ENCODE data around the gene SUZ12. TPM values are rescaled to one million over a fixed set of nuclear protein-coding genes. Genes with fewer than 3 reads are reported as not detected.
A peak's percentile ranks its signal among the peaks of the same experiment; 100 is the strongest.
"Not testable (repeated sequence)": the region's sequence is repeated elsewhere in the genome, so short reads cannot be mapped to it uniquely, and the experiment has no call there.

The SUZ12 gene
- polyA plus RNA-seq = 35.8 TPM
- long read RNA-seq, donor 1, full-length matches to known transcripts = 3 of 8 reads
- long read RNA-seq, donor 1, partial matches to known transcripts = 5 of 8 reads
- long read RNA-seq, donor 1, other reads (novel, unspliced or antisense) = 0 of 8 reads
- long read RNA-seq, donor 2, full-length matches to known transcripts = 7 of 12 reads
- long read RNA-seq, donor 2, partial matches to known transcripts = 5 of 12 reads
- long read RNA-seq, donor 2, other reads (novel, unspliced or antisense) = 0 of 12 reads
- long read RNA-seq, donor 3 = 0 reads
- long read RNA-seq, donor 4 = 0 reads
- long read RNA-seq, donor 5, full-length matches to known transcripts = 4 of 4 reads
- long read RNA-seq, donor 5, partial matches to known transcripts = 0 of 4 reads
- long read RNA-seq, donor 5, other reads (novel, unspliced or antisense) = 0 of 4 reads
- long read RNA-seq, donor 6, full-length matches to known transcripts = 7 of 7 reads
- long read RNA-seq, donor 6, partial matches to known transcripts = 0 of 7 reads
- long read RNA-seq, donor 6, other reads (novel, unspliced or antisense) = 0 of 7 reads
- long read RNA-seq, donor 7, full-length matches to known transcripts = 4 of 4 reads
- long read RNA-seq, donor 7, partial matches to known transcripts = 0 of 4 reads
- long read RNA-seq, donor 7, other reads (novel, unspliced or antisense) = 0 of 4 reads
- long read RNA-seq, donor 8, full-length matches to known transcripts = 9 of 42 reads
- long read RNA-seq, donor 8, partial matches to known transcripts = 33 of 42 reads
- long read RNA-seq, donor 8, other reads (novel, unspliced or antisense) = 0 of 42 reads
- long read RNA-seq, donor 9, full-length matches to known transcripts = 4 of 4 reads
- long read RNA-seq, donor 9, partial matches to known transcripts = 0 of 4 reads
- long read RNA-seq, donor 9, other reads (novel, unspliced or antisense) = 0 of 4 reads
- long read RNA-seq, donor 10, full-length matches to known transcripts = 6 of 6 reads
- long read RNA-seq, donor 10, partial matches to known transcripts = 0 of 6 reads
- long read RNA-seq, donor 10, other reads (novel, unspliced or antisense) = 0 of 6 reads
- long read RNA-seq, donor 11, full-length matches to known transcripts = 9 of 9 reads
- long read RNA-seq, donor 11, partial matches to known transcripts = 0 of 9 reads
- long read RNA-seq, donor 11, other reads (novel, unspliced or antisense) = 0 of 9 reads

DNA sequence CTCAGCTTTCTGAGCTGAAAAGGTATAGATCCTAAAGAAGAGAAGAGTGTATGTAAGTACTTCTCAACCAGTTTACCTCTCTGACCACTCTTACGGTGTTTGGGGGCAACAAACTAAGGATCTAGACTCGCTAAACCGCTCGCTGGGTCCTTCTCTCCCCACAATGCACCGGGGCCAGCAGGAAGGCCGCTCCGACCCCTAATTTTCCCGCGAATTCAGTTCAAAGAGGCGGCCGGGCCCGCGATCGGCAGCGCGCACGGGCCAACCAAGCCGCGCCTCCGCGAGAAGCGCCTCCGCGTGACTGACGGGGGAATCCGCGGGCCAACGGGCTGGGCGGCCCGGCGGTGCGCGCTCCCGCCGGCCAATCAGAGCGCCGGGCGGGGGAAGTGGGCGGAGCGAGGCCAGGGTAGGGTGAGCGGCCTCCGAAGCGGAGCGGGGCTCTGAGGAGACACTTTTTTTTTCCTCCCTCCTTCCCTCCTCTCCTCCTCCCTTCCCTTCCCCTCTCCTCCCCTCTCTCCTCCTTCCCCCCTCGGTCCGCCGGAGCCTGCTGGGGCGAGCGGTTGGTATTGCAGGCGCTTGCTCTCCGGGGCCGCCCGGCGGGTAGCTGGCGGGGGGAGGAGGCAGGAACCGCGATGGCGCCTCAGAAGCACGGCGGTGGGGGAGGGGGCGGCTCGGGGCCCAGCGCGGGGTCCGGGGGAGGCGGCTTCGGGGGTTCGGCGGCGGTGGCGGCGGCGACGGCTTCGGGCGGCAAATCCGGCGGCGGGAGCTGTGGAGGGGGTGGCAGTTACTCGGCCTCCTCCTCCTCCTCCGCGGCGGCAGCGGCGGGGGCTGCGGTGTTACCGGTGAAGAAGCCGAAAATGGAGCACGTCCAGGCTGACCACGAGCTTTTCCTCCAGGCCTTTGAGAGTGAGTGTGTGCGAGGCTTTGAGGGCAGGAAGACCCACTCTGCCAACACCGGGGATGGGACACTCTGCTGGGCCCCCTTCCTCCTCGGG, at the start of gene SUZ12:
Gene SUZ12, plus strand, starts transcription at position 393 of the 995 bp plus-strand sequence. Its CDS starts 240 bp downstream, at position 633.
- not testable (repeated sequence) for H3K9me3 ChIP-seq (ENCODE audit: control insufficient read depth, low read depth, low read length); H3K27me3 ChIP-seq (ENCODE audit: control insufficient read depth, insufficient read depth, low read length); H3K36me3 ChIP-seq (ENCODE audit: control insufficient read depth, insufficient read depth, low read length); H3K4me1 ChIP-seq (ENCODE audit: control insufficient read depth, insufficient read depth, low read length)
- peak; percentile 77 to 97 for DNase-seq
- Histone ChIP-seq H3K4me3 (ENCODE audit: low read length) (peak within 1 kb of the TSS; percentile 80), H3K27ac (ENCODE audit: low read length) (peak within 1 kb of the TSS; percentile 97)
- WGBS (ENCODE audit: insufficient coverage, low lambda C conversion rate) = no CpG with 5 or more reads among the region's 93 CpGs

GRCh38 chr17:31888124-31888523, 48.7 kb upstream of the SUZ12 start:
- WGBS (ENCODE audit: insufficient coverage, low lambda C conversion rate) = 100% methylated on average over 1 of the region's 4 CpGs
- DNase-seq = no peak
- Histone ChIP-seq H3K36me3 (ENCODE audit: control insufficient read depth, insufficient read depth, low read length) (peaks cover 79% of the 10 kb centered on the region), H3K4me3 (ENCODE audit: low read length) (no peak overlapping the region), H3K4me1 (ENCODE audit: control insufficient read depth, insufficient read depth, low read length) (no peaks in the 10 kb centered on the region), H3K27me3 (ENCODE audit: control insufficient read depth, insufficient read depth, low read length) (no peaks in the 10 kb centered on the region), H3K9me3 (ENCODE audit: control insufficient read depth, low read depth, low read length) (no peaks in the 10 kb centered on the region), H3K27ac (ENCODE audit: low read length) (no peak overlapping the region)

- DNase-seq = peak in 1 of 2 donors; percentile 51
- no peaks in the 10 kb centered on the region for H3K9me3 ChIP-seq (ENCODE audit: control insufficient read depth, low read depth, low read length)
- WGBS (ENCODE audit: insufficient coverage, low lambda C conversion rate) = 0% methylated on average over 1 of the region's 5 CpGs
- H3K27me3 ChIP-seq (ENCODE audit: control insufficient read depth, insufficient read depth, low read length) = no peaks in the 10 kb centered on the region
- H3K36me3 ChIP-seq (ENCODE audit: control insufficient read depth, insufficient read depth, low read length) = peaks cover 27% of the 10 kb centered on the region
- H3K4me1 ChIP-seq (ENCODE audit: control insufficient read depth, insufficient read depth, low read length) = no peaks in the 10 kb centered on the region
- H3K27ac ChIP-seq (ENCODE audit: low read length) = peak overlapping the region; percentile 89
- peak overlapping the region; percentile 89 for H3K4me3 ChIP-seq (ENCODE audit: low read length)
Measured at GRCh38 chr17:31900877-31901276, 35.9 kb upstream of the SUZ12 start.

DNA sequence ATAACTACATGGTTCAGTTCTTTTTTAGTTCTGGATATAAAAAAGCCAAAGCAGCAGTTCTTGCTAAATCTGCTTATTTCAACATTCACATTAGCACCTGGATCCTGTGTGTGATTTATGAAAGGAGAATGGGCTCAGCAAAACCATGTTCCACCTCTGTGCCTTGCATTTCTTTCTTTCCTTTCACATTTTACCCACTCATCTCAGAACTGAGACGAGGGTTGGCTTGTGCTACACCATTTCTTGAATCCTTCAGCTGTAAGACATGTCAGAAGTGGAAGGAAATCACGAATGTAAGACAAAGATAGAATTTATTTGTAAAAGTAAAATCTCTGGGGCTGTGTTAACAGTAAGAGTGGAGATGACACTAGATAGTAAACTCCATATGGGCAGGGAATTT, 34.1 kb upstream of the SUZ12 start:
- H3K27ac ChIP-seq (ENCODE audit: low read length) = no peak overlapping the region
- no peaks in the 10 kb centered on the region for H3K4me1 ChIP-seq (ENCODE audit: control insufficient read depth, insufficient read depth, low read length)
- H3K27me3 ChIP-seq (ENCODE audit: control insufficient read depth, insufficient read depth, low read length) = no peaks in the 10 kb centered on the region
- H3K4me3 ChIP-seq (ENCODE audit: low read length) = no peak overlapping the region
- whole genome bisulfite sequencing (ENCODE audit: insufficient coverage, low lambda C conversion rate) = 100% methylated on average over 2 of the region's 2 CpGs
- no peaks in the 10 kb centered on the region for H3K9me3 ChIP-seq (ENCODE audit: control insufficient read depth, low read depth, low read length)
- peaks cover 15% of the 10 kb centered on the region for H3K36me3 ChIP-seq (ENCODE audit: control insufficient read depth, insufficient read depth, low read length)
- DNase-seq = no peak

DNA sequence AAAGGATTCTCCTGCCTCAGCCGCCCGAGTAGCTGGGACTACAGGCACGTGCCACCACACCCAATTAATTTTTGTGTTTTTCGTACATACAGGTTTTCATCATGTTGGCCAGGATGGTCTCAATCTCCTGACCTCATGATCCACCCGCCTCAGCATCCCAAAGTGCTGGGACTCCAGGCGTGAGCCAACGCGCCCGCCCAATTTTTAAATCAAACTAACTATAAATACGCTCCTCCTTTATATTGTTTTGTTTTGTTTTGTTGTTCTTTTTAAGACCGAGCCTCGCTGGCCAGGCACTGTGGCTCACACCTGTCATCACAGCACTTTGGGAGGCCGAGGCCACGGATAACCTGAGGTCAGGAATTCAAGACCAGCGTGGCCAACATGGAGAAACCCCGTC, 33.4 kb upstream of the SUZ12 start:
- 100% methylated on average over 3 of the region's 16 CpGs for WGBS (ENCODE audit: insufficient coverage, low lambda C conversion rate)

DNA sequence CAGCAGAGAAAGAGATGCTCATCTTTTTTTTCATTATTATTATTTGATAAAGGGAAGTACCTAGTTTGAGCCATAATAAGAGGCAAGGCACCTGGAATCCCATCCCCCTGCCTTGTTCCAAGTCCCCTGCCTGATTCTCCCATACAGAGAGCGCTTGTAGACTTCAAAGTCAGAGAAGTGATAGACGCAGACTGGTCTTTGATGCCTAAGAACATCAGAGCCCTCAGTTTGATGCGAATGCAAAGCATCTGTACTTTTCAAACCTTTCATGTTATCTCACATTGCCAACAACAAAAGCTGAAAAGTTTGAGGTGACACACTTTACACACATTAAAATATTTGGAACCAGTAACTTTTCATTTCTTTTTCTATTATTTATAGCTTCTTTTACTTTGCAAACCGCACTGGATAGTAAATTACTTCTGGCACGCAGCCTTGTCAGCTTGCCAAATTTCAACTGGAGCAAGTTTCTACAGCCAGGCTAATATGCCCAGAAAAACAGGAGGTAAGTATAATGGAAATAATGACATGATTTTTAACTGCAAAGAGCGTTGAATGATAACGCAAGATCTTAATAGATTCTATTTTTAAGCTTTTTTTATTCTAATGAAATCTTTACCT, 29.4 kb upstream of the SUZ12 start:
- Histone ChIP-seq H3K9me3 (ENCODE audit: control insufficient read depth, low read depth, low read length) (no peaks in the 10 kb centered on the region), H3K4me1 (ENCODE audit: control insufficient read depth, insufficient read depth, low read length) (no peaks in the 10 kb centered on the region), H3K27me3 (ENCODE audit: control insufficient read depth, insufficient read depth, low read length) (no peaks in the 10 kb centered on the region), H3K36me3 (ENCODE audit: control insufficient read depth, insufficient read depth, low read length) (no peaks in the 10 kb centered on the region), H3K27ac (ENCODE audit: low read length) (no peak overlapping the region), H3K4me3 (ENCODE audit: low read length) (no peak overlapping the region)
- 73% methylated on average over 4 of the region's 7 CpGs for WGBS (ENCODE audit: insufficient coverage, low lambda C conversion rate)
- DNase-seq = peak in 1 of 2 donors; percentile 5

More for the DNA sequence above, 33.4 kb upstream of the SUZ12 start:
- DNase-seq = no peak
- Histone ChIP-seq H3K4me3 (ENCODE audit: low read length) (no peak overlapping the region), H3K27me3 (ENCODE audit: control insufficient read depth, insufficient read depth, low read length) (no peaks in the 10 kb centered on the region), H3K9me3 (ENCODE audit: control insufficient read depth, low read depth, low read length) (no peaks in the 10 kb centered on the region), H3K4me1 (ENCODE audit: control insufficient read depth, insufficient read depth, low read length) (no peaks in the 10 kb centered on the region), H3K36me3 (ENCODE audit: control insufficient read depth, insufficient read depth, low read length) (peaks cover 10% of the 10 kb centered on the region), H3K27ac (ENCODE audit: low read length) (no peak overlapping the region)

- Histone ChIP-seq H3K27ac (ENCODE audit: low read length) (no peak overlapping the region), H3K4me1 (ENCODE audit: control insufficient read depth, insufficient read depth, low read length) (no peaks in the 10 kb centered on the region), H3K36me3 (ENCODE audit: control insufficient read depth, insufficient read depth, low read length) (no peaks in the 10 kb centered on the region), H3K9me3 (ENCODE audit: control insufficient read depth, low read depth, low read length) (no peaks in the 10 kb centered on the region), H3K27me3 (ENCODE audit: control insufficient read depth, insufficient read depth, low read length) (no peaks in the 10 kb centered on the region), H3K4me3 (ENCODE audit: low read length) (no peak overlapping the region)
- DNase-seq = no peak
Measured at GRCh38 chr17:31908386-31908785, 28.4 kb upstream of the SUZ12 start.

GRCh38 chr17:31912705-31913104, 24.1 kb upstream of the SUZ12 start:
- not testable (repeated sequence) for H3K27ac ChIP-seq (ENCODE audit: low read length); H3K4me3 ChIP-seq (ENCODE audit: low read length); H3K4me1 ChIP-seq (ENCODE audit: control insufficient read depth, insufficient read depth, low read length); H3K36me3 ChIP-seq (ENCODE audit: control insufficient read depth, insufficient read depth, low read length); H3K9me3 ChIP-seq (ENCODE audit: control insufficient read depth, low read depth, low read length); DNase-seq
- H3K27me3 ChIP-seq (ENCODE audit: control insufficient read depth, insufficient read depth, low read length) = peaks cover 20% of the 10 kb centered on the region
- 40% methylated on average over 2 of the region's 6 CpGs for WGBS (ENCODE audit: insufficient coverage, low lambda C conversion rate)

DNA sequence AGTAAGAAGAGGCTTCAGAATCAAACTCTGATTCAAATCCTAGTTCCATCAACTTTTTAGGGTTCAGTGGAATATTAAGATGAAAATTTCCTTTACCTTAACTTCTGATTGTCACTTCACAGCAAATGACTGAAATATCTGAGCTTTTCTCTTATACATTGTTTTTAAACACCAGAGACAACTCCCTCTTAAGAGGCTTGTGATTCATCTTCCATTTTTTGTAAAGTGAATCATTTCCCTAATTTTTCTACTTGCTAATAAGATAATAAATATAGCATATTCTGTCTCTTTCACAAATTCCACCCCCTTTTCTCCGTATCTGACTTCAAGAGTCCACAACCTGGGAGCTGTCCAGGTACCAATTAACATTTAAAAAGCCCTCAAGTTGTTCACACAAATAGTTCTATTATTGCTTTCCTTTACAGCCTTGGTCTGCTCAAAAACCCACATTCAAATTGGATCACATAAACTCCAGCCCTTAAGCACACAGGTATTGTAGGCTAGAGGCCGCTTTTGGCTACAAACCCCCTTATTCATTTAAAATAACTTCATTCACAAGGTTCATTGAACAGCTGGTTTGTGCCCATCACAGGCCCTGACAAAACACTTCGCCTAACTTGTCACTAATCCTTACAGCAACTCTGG, 21.2 kb upstream of the SUZ12 start:
- no peaks in the 10 kb centered on the region for H3K4me1 ChIP-seq (ENCODE audit: control insufficient read depth, insufficient read depth, low read length)
- H3K27me3 ChIP-seq (ENCODE audit: control insufficient read depth, insufficient read depth, low read length) = peaks cover 31% of the 10 kb centered on the region
- H3K36me3 ChIP-seq (ENCODE audit: control insufficient read depth, insufficient read depth, low read length) = no peaks in the 10 kb centered on the region
- H3K9me3 ChIP-seq (ENCODE audit: control insufficient read depth, low read depth, low read length) = no peaks in the 10 kb centered on the region
- H3K27ac ChIP-seq (ENCODE audit: low read length) = no peak overlapping the region
- H3K4me3 ChIP-seq (ENCODE audit: low read length) = no peak overlapping the region
- WGBS (ENCODE audit: insufficient coverage, low lambda C conversion rate) = 80% methylated on average over 1 of the region's 3 CpGs
- DNase-seq = no peak
